ENCODE data around the gene PADI3. TPM values are rescaled to one million over a fixed set of nuclear protein-coding genes. Genes with fewer than 3 reads are reported as not detected.

Gene PADI3
- total and polyA plus RNA-seq, 2 donors (not counting 1 experiment from before 2014, with no cell fraction given): not detected

- Histone ChIP-seq H3K4me2 (ENCODE audit: extremely low read depth, insufficient read depth, low read length) (no peak overlapping the region), H3K27ac (ENCODE audit: insufficient read depth, low read length) (no peak overlapping the region), H3K4me3 (replicated peaks in 1 of 4; ENCODE audit: control extremely low read depth in 1 of 4, insufficient read depth in 1 of 4, low read depth in 3 of 4, low read length in 4 of 4) (no peak overlapping the region), H4K20me1 (ENCODE audit: control insufficient read depth, extremely low read depth, insufficient read depth, low read length) (no peaks in the 10 kb centered on the region), H3K9me3 (ENCODE audit: control insufficient read depth, insufficient read depth, low read depth, low read length) (no peaks in the 10 kb centered on the region), H3K4me1 (ENCODE audit: control insufficient read depth, extremely low read depth, insufficient read depth, low read length) (no peaks in the 10 kb centered on the region), H3K79me2 (ENCODE audit: control insufficient read depth, insufficient read depth, low read length) (no peaks in the 10 kb centered on the region), H3K27me3 (ENCODE audit: control insufficient read depth, insufficient read depth, low read length) (no peaks in the 10 kb centered on the region), H3K9ac (ENCODE audit: insufficient read depth, low read length) (no peak overlapping the region), H2AFZ (ENCODE audit: low read length) (no peak overlapping the region), H3K36me3 (ENCODE audit: control insufficient read depth, insufficient read depth, low read length) (no peaks in the 10 kb centered on the region)
- no peak for DNase-seq (ENCODE audit: low read depth in 2 of 2)
- TF ChIP-seq CTCF (conservative IDR thresholded peaks at IDR 0.05 in 1 of 2, IDR thresholded peaks at IDR 0.05 in 1 of 2; ENCODE audit: low read depth in 1 of 2, low read length in 2 of 2) (no peak), EZH2 (IDR thresholded peaks at IDR 0.05; ENCODE audit: low read length, missing control alignments) (no peak)
Observed at GRCh38 chr1:17304826-17305175, 55.9 kb downstream of the PADI3 start.

DNA sequence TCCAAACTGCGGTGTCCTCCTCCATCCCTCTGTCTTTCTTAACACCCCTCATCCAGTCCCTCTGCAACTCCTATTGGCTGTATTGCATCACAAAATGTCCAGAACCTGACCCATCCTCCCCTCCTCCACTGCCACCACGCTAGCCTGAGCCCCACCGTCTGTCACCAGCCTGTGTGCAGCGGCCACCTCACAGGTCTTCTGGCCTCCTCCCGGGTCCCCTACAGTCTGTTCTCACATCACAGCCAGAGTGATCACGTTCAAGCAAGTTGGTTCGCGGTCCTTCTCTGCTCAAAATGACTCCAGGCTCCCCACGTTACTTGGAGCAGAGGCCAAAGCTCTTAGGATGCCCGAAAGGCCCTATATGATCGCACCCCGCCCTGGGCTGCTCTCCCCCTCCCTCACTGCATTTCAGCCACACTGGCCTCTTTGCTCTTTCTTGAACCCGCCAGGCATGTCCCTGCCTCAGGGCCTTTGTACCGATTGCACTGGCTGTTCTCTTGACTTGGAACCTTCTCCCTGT lies 56.7 kb downstream of the PADI3 start:
- Histone ChIP-seq H4K20me1 (ENCODE audit: control insufficient read depth, extremely low read depth, insufficient read depth, low read length) (no peaks in the 10 kb centered on the region), H3K4me2 (ENCODE audit: extremely low read depth, insufficient read depth, low read length) (no peak overlapping the region), H3K4me1 (ENCODE audit: control insufficient read depth, extremely low read depth, insufficient read depth, low read length) (no peaks in the 10 kb centered on the region), H3K9ac (ENCODE audit: insufficient read depth, low read length) (no peak overlapping the region), H3K27ac (ENCODE audit: insufficient read depth, low read length) (no peak overlapping the region), H3K36me3 (ENCODE audit: control insufficient read depth, insufficient read depth, low read length) (no peaks in the 10 kb centered on the region), H3K79me2 (ENCODE audit: control insufficient read depth, insufficient read depth, low read length) (no peaks in the 10 kb centered on the region), H3K27me3 (ENCODE audit: control insufficient read depth, insufficient read depth, low read length) (no peaks in the 10 kb centered on the region), H3K4me3 (replicated peaks in 1 of 4; ENCODE audit: control extremely low read depth in 1 of 4, insufficient read depth in 1 of 4, low read depth in 3 of 4, low read length in 4 of 4) (no peak overlapping the region), H2AFZ (ENCODE audit: low read length) (no peak overlapping the region), H3K9me3 (ENCODE audit: control insufficient read depth, insufficient read depth, low read depth, low read length) (no peaks in the 10 kb centered on the region)
- no peak for TF ChIP-seq CTCF (conservative IDR thresholded peaks at IDR 0.05 in 1 of 2, IDR thresholded peaks at IDR 0.05 in 1 of 2; ENCODE audit: low read depth in 1 of 2, low read length in 2 of 2)
- no peak for TF ChIP-seq EZH2 (IDR thresholded peaks at IDR 0.05; ENCODE audit: low read length, missing control alignments)
- DNase-seq (ENCODE audit: low read depth in 2 of 2): no peak

GRCh38 chr1:17306407-17306806 lies 57.5 kb downstream of the PADI3 start:
- Histone ChIP-seq H3K79me2 (ENCODE audit: control insufficient read depth, insufficient read depth, low read length) (no peaks in the 10 kb centered on the region), H3K4me3 (replicated peaks in 1 of 4; ENCODE audit: control extremely low read depth in 1 of 4, insufficient read depth in 1 of 4, low read depth in 3 of 4, low read length in 4 of 4) (no peak overlapping the region), H3K36me3 (ENCODE audit: control insufficient read depth, insufficient read depth, low read length) (no peaks in the 10 kb centered on the region), H3K9ac (ENCODE audit: insufficient read depth, low read length) (no peak overlapping the region), H3K9me3 (ENCODE audit: control insufficient read depth, insufficient read depth, low read depth, low read length) (no peaks in the 10 kb centered on the region), H3K4me2 (ENCODE audit: extremely low read depth, insufficient read depth, low read length) (no peak overlapping the region), H3K27me3 (ENCODE audit: control insufficient read depth, insufficient read depth, low read length) (no peaks in the 10 kb centered on the region), H3K4me1 (ENCODE audit: control insufficient read depth, extremely low read depth, insufficient read depth, low read length) (no peaks in the 10 kb centered on the region), H2AFZ (ENCODE audit: low read length) (no peak overlapping the region), H3K27ac (ENCODE audit: insufficient read depth, low read length) (no peak overlapping the region), H4K20me1 (ENCODE audit: control insufficient read depth, extremely low read depth, insufficient read depth, low read length) (no peaks in the 10 kb centered on the region)
- TF ChIP-seq CTCF (conservative IDR thresholded peaks at IDR 0.05 in 1 of 2, IDR thresholded peaks at IDR 0.05 in 1 of 2; ENCODE audit: low read depth in 1 of 2, low read length in 2 of 2) (no peak), EZH2 (IDR thresholded peaks at IDR 0.05; ENCODE audit: low read length, missing control alignments) (no peak)
- no peak for DNase-seq (ENCODE audit: low read depth in 2 of 2)
